ENCODE measurements around the gene SIGLEC15.

DNA sequence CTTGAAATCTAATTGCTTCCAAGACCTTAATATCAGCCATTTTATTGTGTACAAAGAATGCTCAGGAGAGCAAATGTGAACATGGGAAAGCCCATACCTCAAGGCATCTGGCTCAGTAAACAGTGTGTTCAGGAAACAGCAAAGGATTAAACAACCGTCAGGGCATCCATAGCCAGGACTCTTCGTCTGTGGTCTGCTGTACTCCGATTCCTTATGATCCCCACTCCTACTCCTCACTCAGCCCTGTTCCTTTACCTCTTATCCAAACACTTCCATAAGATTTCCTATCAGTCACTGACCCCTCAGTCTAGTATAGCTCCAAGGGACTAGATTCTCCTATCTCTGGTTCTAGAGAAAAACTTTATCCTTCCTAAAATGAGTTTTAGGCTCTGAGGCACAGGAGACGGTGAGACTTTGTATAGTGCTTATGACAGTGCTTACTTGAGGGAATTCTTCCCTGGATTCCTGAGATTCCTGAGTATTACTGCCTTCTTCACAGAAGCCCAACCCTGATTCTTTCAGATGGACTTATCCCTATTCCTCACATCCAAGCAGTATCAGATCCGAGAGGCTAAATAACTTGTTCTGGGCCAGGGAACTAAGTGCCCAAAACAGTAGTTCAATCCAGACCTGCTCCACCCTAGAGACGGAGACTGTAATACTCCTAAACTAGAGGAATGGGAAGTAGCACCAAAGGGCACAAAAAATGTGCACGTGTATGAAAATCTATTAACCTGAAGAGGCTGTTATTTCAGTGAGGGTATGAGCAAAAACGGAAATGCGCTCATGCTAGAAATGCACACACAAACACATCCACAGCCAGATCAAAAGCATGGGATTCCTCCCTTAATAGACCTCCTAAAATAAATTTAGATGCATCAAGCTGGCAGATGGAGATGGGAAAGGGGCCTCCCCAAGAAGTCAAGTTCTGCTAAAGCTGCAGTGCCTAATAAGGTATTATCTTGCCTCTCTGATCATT lies 42.1 kb upstream of the SIGLEC15 start:
- TF ChIP-seq CTCF (IDR thresholded peaks at IDR 0.05; ENCODE audit: poor library complexity) (no peak), EZH2 (IDR thresholded peaks at IDR 0.05; ENCODE audit: borderline replicate concordance) (no peak), EZH2phosphoT487 (IDR thresholded peaks at IDR 0.05; ENCODE audit: low read depth, severe bottlenecking, unreplicated experiment) (no peak)

All from hepatocyte (in vitro differentiated cells).